ENCODE measurements around the gene AP1B1. TPM values are rescaled to one million over a fixed set of nuclear protein-coding genes. Genes with fewer than 3 reads are reported as not detected.
A peak's percentile ranks its signal among the peaks of the same experiment; 100 is the strongest.

The AP1B1 gene
- total RNA-seq, 1 donor from 2014 or later = 132 TPM

GRCh38 chr22:29313126-29313575 lies 75.2 kb downstream of the AP1B1 start:
- H3K4me3 Mint-ChIP-seq = no peak overlapping the region

GRCh38 chr22:29312218-29313125 lies 75.9 kb downstream of the AP1B1 start:
- TF ChIP-seq CTCF (IDR thresholded peaks at IDR 0.05) = no peak
- intact Hi-C loops (cut with micrococcal nuclease) = no loop called here
- peaks cover 33% of the 10 kb centered on the region for H3K4me1 Mint-ChIP-seq
- ATAC-seq (ENCODE audit: low read depth) = no peak
- H3K27ac Mint-ChIP-seq = no peak overlapping the region
- no peaks in the 10 kb centered on the region for H3K36me3 Mint-ChIP-seq (ENCODE audit: low read depth)
- POLR2A ChIA-PET = interaction anchor here (1.0 kb wide), 1 partner anchor 42 kb away, joined by 3 read pairs; no protein-coding TSS in a partner anchor
- no peaks in the 10 kb centered on the region for H3K9me3 Mint-ChIP-seq
- CTCF ChIA-PET = interaction anchor here (0.6 kb wide), 1 partner anchor 684 kb away, joined by 3 read pairs; no protein-coding TSS in a partner anchor
- peaks cover 39% of the 10 kb centered on the region for H3K27me3 Mint-ChIP-seq
- no peak overlapping the region for H3K4me3 Mint-ChIP-seq
- DNase-seq = no peak

More at GRCh38 chr22:29313126-29313575, 75.2 kb downstream of the AP1B1 start:
- intact Hi-C loops (cut with micrococcal nuclease) = no loop called here
- ATAC-seq (ENCODE audit: low read depth) (no peak), DNase-seq (no peak)
- H3K4me1 Mint-ChIP-seq = peaks cover 31% of the 10 kb centered on the region
- peaks cover 36% of the 10 kb centered on the region for H3K27me3 Mint-ChIP-seq
- no peaks in the 10 kb centered on the region for H3K36me3 Mint-ChIP-seq (ENCODE audit: low read depth)
- no peak overlapping the region for H3K27ac Mint-ChIP-seq
- ChIA-PET CTCF (interaction anchor here (0.6 to 1.2 kb wide), 2 partner anchors 11 to 685 kb away, joined by 3 read pairs; no protein-coding TSS in a partner anchor), POLR2A (interaction anchor here (0.5 kb wide), 1 partner anchor 62 kb away, joined by 3 read pairs; no protein-coding TSS in a partner anchor)
- H3K9me3 Mint-ChIP-seq = no peaks in the 10 kb centered on the region
- no peak for TF ChIP-seq CTCF (IDR thresholded peaks at IDR 0.05)

- CTCF ChIA-PET = no interaction called here
- POLR2A ChIA-PET = interaction anchor here (1.0 kb wide), 1 partner anchor 42 kb away, joined by 3 read pairs; no protein-coding TSS in a partner anchor
- peaks cover 35% of the 10 kb centered on the region for H3K4me1 Mint-ChIP-seq
- H3K4me3 Mint-ChIP-seq = no peak overlapping the region
- ATAC-seq (ENCODE audit: low read depth) (no peak), DNase-seq (no peak)
- no peak overlapping the region for H3K27ac Mint-ChIP-seq
- peaks cover 41% of the 10 kb centered on the region for H3K27me3 Mint-ChIP-seq
- no peak for TF ChIP-seq CTCF (IDR thresholded peaks at IDR 0.05)
- intact Hi-C loops (cut with micrococcal nuclease) = no loop called here
- no peaks in the 10 kb centered on the region for H3K36me3 Mint-ChIP-seq (ENCODE audit: low read depth)
- no peaks in the 10 kb centered on the region for H3K9me3 Mint-ChIP-seq
These were observed 76.7 kb downstream of the AP1B1 start for GRCh38 chr22:29311464-29312217.

- TF ChIP-seq CTCF (IDR thresholded peaks at IDR 0.05) = no peak
- DNase-seq = no peak
- Mint-ChIP-seq H3K27ac (no peak overlapping the region), H3K27me3 (peaks cover 37% of the 10 kb centered on the region), H3K4me1 (peaks cover 42% of the 10 kb centered on the region), H3K9me3 (no peaks in the 10 kb centered on the region), H3K36me3 (ENCODE audit: low read depth) (no peaks in the 10 kb centered on the region), H3K4me3 (no peak overlapping the region)
- ChIA-PET POLR2A (no interaction called here), CTCF (no interaction called here)
- intact Hi-C loops (cut with micrococcal nuclease) = no loop called here
- ATAC-seq (ENCODE audit: low read depth) = peak; percentile 53
These were observed 77.5 kb downstream of the AP1B1 start for GRCh38 chr22:29310863-29311339.

Measured in activated B cell treated with CpG ODN at 0.5 μM for 24 hours (primary cell).